Prostate gland (tissue), 2 donors: ENCODE measurements around the gene ESD. TPM values are rescaled to one million over a fixed set of nuclear protein-coding genes. Genes with fewer than 3 reads are reported as not detected.

Experiments used
- DNase-seq: peaks from one replicate; pipeline ENCODE4 v3.0.0-alpha.2; 2019; ENCODE audit warnings: low spot score
- H3K27ac ChIP-seq, 2 donors: fragments of 200-600 bp; sonication (generic); 2 replicates each; pipeline ENCODE4 v1.5.1; 2017 to 2019
- H3K27me3 ChIP-seq: fragments of 200-600 bp; sonication (generic); replicated peaks from 2 replicates; pipeline ENCODE4 v1.5.1; 2019; ENCODE audit not compliant: insufficient read depth
- H3K36me3 ChIP-seq, 2 donors: fragments of 200-600 bp; sonication (generic); 1 replicate in 1 of 2; 2 replicates in 1 of 2; pipeline versions ENCODE4 v1.5.1 to v1.8.1; 2017 to 2019
- H3K4me1 ChIP-seq: fragments of 200-600 bp; sonication (generic); replicated peaks from 2 replicates; pipeline ENCODE4 v1.5.1; 2019
- H3K4me3 ChIP-seq, 2 donors: fragments of 200-600 bp; sonication (generic); 2 replicates each; pipeline ENCODE4 v1.5.1; 2017 to 2019
- H3K9me3 ChIP-seq: fragments of 200-600 bp; sonication (generic); 2 replicates; pipeline ENCODE4 v1.5.1; 2017
- CTCF ChIP-seq, 4 experiments: fragments of 200-600 bp in 2 of 4; fragments of 450-650 bp in 2 of 4; sonication (generic) in 2 of 4; IDR thresholded peaks; 1 replicate in 3 of 4; 2 replicates in 1 of 4; pipeline ENCODE4 v1.5.1; 2016 to 2019; ENCODE audit warnings: antibody characterized with exemption in 4 of 4, mild to moderate bottlenecking in 2 of 4, moderate library complexity in 2 of 4
- POLR2A ChIP-seq: fragments of 450-650 bp; IDR thresholded peaks from one replicate; pipeline ENCODE4 v1.6.1; 2016; ENCODE audit warnings: antibody characterized with exemption, mild to moderate bottlenecking
- POLR2AphosphoS5 ChIP-seq: sonication (generic); formaldehyde crosslinking; IDR thresholded peaks from one replicate; pipeline ENCODE4 v1.6.1; 2017; ENCODE audit warnings: antibody characterized with exemption
- WGBS: methylation state at CpG from one replicate; pipeline ENCODE4 v1.1.5; 2018; 5-methylcytosine and 5-hydroxymethylcytosine counted together
- intact Hi-C: fragments of 100-400 bp; cut with DNase I; formaldehyde crosslinking; loops from one replicate; pipeline ENCODE4 v1.14.2; 2022
- total RNA-seq, 2 donors: library from RNA; depleted of rRNA; stranded (reverse); fragments of >200 nt; gene quantifications; one replicate each; pipeline ENCODE4 v1.1.0, GENCODE V29; 2016

The ESD gene
- total RNA-seq, 2 donors from 2014 or later, result 88.2 to 90.3 TPM

DNA sequence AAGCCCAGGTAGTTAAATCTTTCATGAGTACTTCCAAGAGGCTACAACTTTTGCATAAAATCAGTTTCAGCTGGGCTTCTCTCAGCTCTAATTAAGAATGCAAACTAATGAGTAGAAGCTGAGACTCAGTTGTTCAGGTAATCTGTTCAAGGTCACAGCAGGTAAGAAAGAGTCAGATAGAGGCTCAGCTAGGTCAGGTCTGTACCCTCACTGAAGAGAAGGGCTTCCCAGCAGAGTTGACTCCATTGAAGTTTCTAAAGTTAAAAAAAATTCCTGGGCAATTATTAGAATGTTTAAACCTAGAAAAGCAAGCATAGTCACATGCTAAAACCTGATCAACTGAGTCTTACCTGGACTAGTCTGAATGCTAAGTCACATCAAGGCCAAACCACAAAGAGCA is 42.1 kb downstream of the ESD start:
- Histone ChIP-seq H3K4me1 (peaks cover 4% of the 10 kb centered on the region), H3K9me3 (no peaks in the 10 kb centered on the region), H3K36me3 (no peaks in the 10 kb centered on the region), H3K27ac (no peak overlapping the region), H3K27me3 (no peaks in the 10 kb centered on the region), H3K4me3 (no peak overlapping the region)
- TF ChIP-seq POLR2AphosphoS5 (no peak), CTCF (IDR thresholded peaks at IDR 0.05) (no peak), POLR2A (no peak)
- intact Hi-C loops, result no loop called here
- DNase-seq, result no peak

GRCh38 chr13:46753917-46754316 is 43.0 kb downstream of the ESD start:
- H3K27ac ChIP-seq, result no peak overlapping the region
- no peak for DNase-seq
- TF ChIP-seq CTCF (IDR thresholded peaks at IDR 0.05) (no peak), POLR2AphosphoS5 (no peak), POLR2A (no peak)
- H3K4me1 ChIP-seq, result peaks cover under 1% of the 10 kb centered on the region
- 86% methylated on average over 6 of the region's 6 CpGs for WGBS
- no peaks in the 10 kb centered on the region for H3K27me3 ChIP-seq
- H3K9me3 ChIP-seq, result no peaks in the 10 kb centered on the region
- H3K36me3 ChIP-seq, result no peaks in the 10 kb centered on the region
- no peak overlapping the region for H3K4me3 ChIP-seq
- intact Hi-C loops, result no loop called here

- WGBS, result 72% methylated on average over 5 of the region's 5 CpGs
- Histone ChIP-seq H3K4me1 (no peaks in the 10 kb centered on the region), H3K4me3 (no peak overlapping the region), H3K36me3 (no peaks in the 10 kb centered on the region), H3K27ac (no peak overlapping the region), H3K27me3 (no peaks in the 10 kb centered on the region), H3K9me3 (no peaks in the 10 kb centered on the region)
- intact Hi-C loops, result no loop called here
- TF ChIP-seq POLR2A (no peak), CTCF (IDR thresholded peaks at IDR 0.05) (no peak), POLR2AphosphoS5 (no peak)
- DNase-seq, result no peak
Measured at GRCh38 chr13:46753137-46753536, 43.8 kb downstream of the ESD start.

GRCh38 chr13:46751811-46752635 is 44.9 kb downstream of the ESD start:
- 69% methylated on average over 7 of the region's 7 CpGs for WGBS
- no peaks in the 10 kb centered on the region for H3K9me3 ChIP-seq
- TF ChIP-seq POLR2A, result no peak
- no peak for TF ChIP-seq CTCF (IDR thresholded peaks at IDR 0.05)
- TF ChIP-seq POLR2AphosphoS5, result no peak
- DNase-seq, result no peak
- H3K4me1 ChIP-seq, result no peaks in the 10 kb centered on the region
- no peak overlapping the region for H3K27ac ChIP-seq
- no peak overlapping the region for H3K4me3 ChIP-seq
- no peaks in the 10 kb centered on the region for H3K36me3 ChIP-seq
- intact Hi-C loops, result no loop called here
- no peaks in the 10 kb centered on the region for H3K27me3 ChIP-seq

GRCh38 chr13:46749951-46750350 is 47.0 kb downstream of the ESD start:
- TF ChIP-seq CTCF (IDR thresholded peaks at IDR 0.05) (no peak), POLR2AphosphoS5 (no peak), POLR2A (no peak)
- no peaks in the 10 kb centered on the region for H3K9me3 ChIP-seq
- H3K27me3 ChIP-seq, result no peaks in the 10 kb centered on the region
- no peak for DNase-seq
- H3K4me1 ChIP-seq, result no peaks in the 10 kb centered on the region
- 59% methylated on average over 2 of the region's 2 CpGs for WGBS
- no peak overlapping the region for H3K27ac ChIP-seq
- no peak overlapping the region for H3K4me3 ChIP-seq
- intact Hi-C loops, result no loop called here
- H3K36me3 ChIP-seq, result no peaks in the 10 kb centered on the region
